ENCODE results near the gene NXT1.

Gene NXT1

GRCh38 chr20:23393996-23394775, 43.6 kb downstream of the NXT1 start:
- DNase-seq = no peak

DNA sequence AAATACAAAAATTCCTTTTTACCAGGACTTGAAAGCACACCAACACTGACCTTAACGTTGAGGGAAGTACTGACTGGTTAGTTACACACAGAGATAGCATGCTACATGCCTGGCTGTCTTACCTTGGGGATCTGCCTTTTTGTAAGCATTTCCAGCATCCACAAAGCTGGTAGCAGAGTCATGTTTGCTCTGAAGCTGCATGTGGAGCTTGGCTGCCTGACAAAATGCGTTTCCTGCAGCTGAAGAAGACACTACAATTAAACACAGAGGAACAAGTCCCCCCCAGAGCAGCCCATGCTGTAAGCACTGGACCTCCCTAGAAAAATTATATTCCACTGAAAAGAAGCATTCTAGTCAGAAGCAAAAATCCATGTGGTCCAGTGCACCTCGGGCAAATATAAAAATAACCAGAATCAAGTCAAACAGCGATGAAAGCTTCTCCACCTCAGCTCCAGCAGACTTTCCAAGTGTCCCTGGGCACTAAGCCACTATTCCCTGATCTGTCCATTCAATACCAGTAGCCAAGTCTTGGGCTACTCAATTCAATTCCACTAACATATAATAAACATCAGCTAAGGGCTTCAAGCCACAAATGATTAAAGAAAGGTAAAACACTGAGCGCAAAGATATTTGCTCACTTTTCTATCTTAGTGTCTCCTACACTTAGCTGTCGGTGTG, 46.5 kb downstream of the NXT1 start:
- no peak for DNase-seq

DNA sequence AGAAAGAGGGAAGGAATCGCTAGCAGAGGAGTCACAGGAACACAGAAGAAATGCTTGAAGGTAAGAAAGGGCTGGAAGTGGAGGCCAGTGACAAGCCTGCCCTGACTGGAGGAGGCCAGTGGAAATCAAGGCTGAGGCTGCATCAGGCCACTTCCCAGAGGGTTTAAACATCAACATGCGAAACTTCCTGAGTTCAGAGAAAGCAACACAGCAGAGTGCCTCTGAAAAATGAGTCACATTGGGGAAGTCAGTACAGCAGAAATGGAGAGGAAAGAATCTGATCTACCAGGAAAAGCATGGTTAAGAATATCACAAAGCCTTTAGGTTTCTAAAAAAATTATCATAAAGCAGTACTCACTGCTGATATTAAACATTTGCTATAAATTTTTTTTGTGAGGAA, 47.4 kb downstream of the NXT1 start:
- no peak for DNase-seq

DNA sequence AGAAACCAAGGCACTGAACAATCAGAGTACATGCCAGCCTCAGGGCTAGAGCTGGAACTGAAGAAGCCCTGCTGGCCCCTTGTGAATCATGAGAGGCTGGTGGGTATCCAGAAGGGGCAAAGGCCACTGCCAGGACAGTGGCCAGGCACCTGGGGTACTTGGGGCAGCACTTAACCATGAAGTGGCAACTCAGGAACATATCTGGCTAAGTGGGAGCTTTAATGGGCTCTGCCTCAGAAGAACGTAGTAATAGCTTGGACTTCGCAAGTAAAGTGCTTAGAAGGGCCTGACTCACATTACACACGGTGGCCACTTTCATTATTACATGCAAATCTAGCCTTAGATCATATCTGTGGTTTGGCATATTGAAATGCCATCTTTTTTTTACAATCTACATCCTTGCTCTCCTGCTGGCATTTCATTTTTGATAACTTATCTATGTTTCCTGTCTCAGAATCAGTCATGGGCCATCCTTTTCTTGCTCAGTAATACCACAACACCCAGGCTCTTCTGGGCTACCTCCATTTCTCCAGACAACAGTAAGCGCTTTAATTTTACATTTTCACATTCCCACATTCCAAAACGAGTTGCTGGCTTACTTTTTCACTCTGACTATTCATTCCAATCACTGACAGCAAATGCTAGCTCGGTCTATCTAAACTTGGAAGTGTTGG, 49.1 kb downstream of the NXT1 start:
- no peak for DNase-seq

DNA sequence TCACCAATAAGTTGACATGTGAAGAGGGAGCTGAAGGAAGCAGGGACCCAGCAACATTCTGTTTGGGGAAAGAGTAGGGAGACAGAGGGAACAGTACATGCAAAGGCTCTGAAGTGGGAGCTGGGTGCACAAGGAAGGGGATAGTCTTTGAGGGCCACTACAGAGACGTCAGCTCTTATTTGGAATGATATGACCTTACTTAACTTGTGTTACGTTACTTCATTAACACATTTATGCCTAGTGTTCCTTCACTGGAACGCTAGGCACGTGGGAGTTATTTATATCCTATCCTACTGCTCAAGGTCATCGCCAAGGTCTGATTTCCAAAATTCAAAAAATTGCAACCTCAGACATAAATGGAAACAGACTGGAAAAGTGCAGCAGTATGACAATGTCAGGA, 50.5 kb downstream of the NXT1 start:
- DNase-seq = no peak

- DNase-seq = no peak
Measured at GRCh38 chr20:23403751-23404150, 53.2 kb downstream of the NXT1 start.

DNA sequence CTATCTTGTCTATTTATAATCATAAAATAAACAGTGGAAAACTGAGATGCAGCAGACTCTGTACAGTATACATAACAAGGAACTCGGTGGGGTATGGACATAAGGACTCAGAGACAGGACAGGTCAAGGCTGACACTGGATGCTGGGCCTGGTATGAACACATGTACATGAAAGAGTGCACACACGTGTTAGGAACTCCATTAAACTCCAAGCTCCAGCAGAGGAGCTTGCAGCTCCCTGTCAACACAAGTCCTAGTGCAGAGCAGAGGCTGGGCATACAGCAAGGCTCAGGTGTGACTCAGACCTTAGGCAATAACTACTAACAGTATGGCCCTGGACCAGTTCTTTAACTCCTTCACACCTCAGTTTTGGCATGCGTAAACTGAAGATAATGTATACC, 53.6 kb downstream of the NXT1 start:
- DNase-seq = no peak
